SU-DHL-6 (cell line): Measurements from ENCODE around the gene CAP2.

ENCODE experiments used
- H2AFZ ChIP-seq: fragments of 200-600 bp; sonication (generic); 2 replicates; pipeline ENCODE4 v1.6.1; 2014; ENCODE audit warnings: low read depth, mild to moderate bottlenecking, moderate library complexity, mixed read lengths, antibody characterized with exemption, low read length; ENCODE audit not compliant: severe bottlenecking
- H3F3A ChIP-seq: fragments of 200-600 bp; shearing (Covaris generic); 2 replicates; pipeline ENCODE4 v1.6.0; 2016; ENCODE audit warnings: antibody characterized with exemption, mild to moderate bottlenecking; ENCODE audit not compliant: insufficient read depth
- H3K27ac ChIP-seq: fragments of 200-600 bp; sonication (generic); 2 replicates; pipeline ENCODE4 v1.5.1; 2016; ENCODE audit warnings: low read depth, mild to moderate bottlenecking, low read length, moderate library complexity, mixed read lengths
- H3K27me3 ChIP-seq: fragments of 200-600 bp; sonication (generic), shearing (Covaris generic); 2 replicates; pipeline ENCODE4 v1.6.0; 2014; ENCODE audit warnings: mild to moderate bottlenecking, low read length
- H3K36me3 ChIP-seq: fragments of 200-600 bp; sonication (generic); 2 replicates; pipeline ENCODE4 v1.6.1; 2014; ENCODE audit warnings: mild to moderate bottlenecking, low read length, mixed read lengths
- H3K4me2 ChIP-seq: fragments of 300-600, 200-600 bp; shearing (Covaris generic), sonication (generic); 2 replicates; pipeline ENCODE4 v1.6.0; 2014; ENCODE audit warnings: low read length, low read depth, mild to moderate bottlenecking; ENCODE audit not compliant: poor library complexity, severe bottlenecking
- H3K4me3 ChIP-seq: fragments of 200-600 bp; sonication (generic); 2 replicates; pipeline ENCODE4 v1.5.1; 2014; ENCODE audit warnings: antibody characterized with exemption, low read length, mild to moderate bottlenecking, mixed read lengths; ENCODE audit not compliant: insufficient read depth, poor library complexity, severe bottlenecking
- H3K79me2 ChIP-seq: fragments of 200-600 bp; sonication (generic); 2 replicates; pipeline ENCODE4 v1.6.1; 2014; ENCODE audit warnings: mild to moderate bottlenecking, low read length, moderate library complexity; ENCODE audit not compliant: insufficient read depth
- H3K9ac ChIP-seq: fragments of 200-600 bp; sonication (generic); 2 replicates; pipeline ENCODE4 v1.7.0; 2014; ENCODE audit warnings: mild to moderate bottlenecking, low read length
- H3K9me2 ChIP-seq: fragments of 200-600 bp; sonication (generic); replicated peaks from 2 replicates; pipeline ENCODE4 v1.6.1; 2014; ENCODE audit warnings: low read length; ENCODE audit not compliant: insufficient read depth
- H3K9me3 ChIP-seq: fragments of 200-600 bp; sonication (generic); 2 replicates; pipeline ENCODE4 v1.6.1; 2014; ENCODE audit warnings: low read length, mixed read lengths; ENCODE audit not compliant: insufficient read depth
- H4K20me1 ChIP-seq: fragments of 200-600 bp; sonication (generic); 2 replicates; pipeline ENCODE4 v1.6.1; 2014; ENCODE audit warnings: low read depth, mild to moderate bottlenecking, antibody characterized with exemption, low read length, moderate library complexity, mixed read lengths
- CTCF ChIP-seq: fragments of 200-600 bp; sonication (generic); IDR thresholded peaks from one replicate; pipeline ENCODE4 v1.5.1; 2017; ENCODE audit warnings: antibody characterized with exemption, mild to moderate bottlenecking, low read length, moderate library complexity; ENCODE audit not compliant: insufficient read depth, poor library complexity, severe bottlenecking
- EZH2phosphoT487 ChIP-seq: fragments of 200-600 bp; sonication (generic), shearing (Covaris generic); conservative IDR thresholded peaks from 2 replicates; pipeline ENCODE4 v1.6.1; 2018; ENCODE audit warnings: mild to moderate bottlenecking, antibody characterized with exemption, low read length, moderate library complexity, mixed read lengths

Gene CAP2

GRCh38 chr6:17385660-17386059 lies 7.7 kb upstream of the CAP2 start:
- Histone ChIP-seq H3K27me3 (no peaks in the 10 kb centered on the region), H3K4me3 (no peak overlapping the region), H4K20me1 (no peaks in the 10 kb centered on the region), H3K79me2 (no peaks in the 10 kb centered on the region), H2AFZ (no peak overlapping the region), H3K9ac (no peak overlapping the region), H3K9me2 (no peaks in the 10 kb centered on the region), H3K9me3 (no peaks in the 10 kb centered on the region), H3K36me3 (no peaks in the 10 kb centered on the region), H3K4me2 (no peak overlapping the region), H3F3A (no peaks in the 10 kb centered on the region), H3K27ac (no peak overlapping the region)
- TF ChIP-seq EZH2phosphoT487 (no peak), CTCF (no peak)

- Histone ChIP-seq H3K36me3 (no peaks in the 10 kb centered on the region), H3K4me2 (no peak overlapping the region), H3K9me2 (no peaks in the 10 kb centered on the region), H3F3A (no peaks in the 10 kb centered on the region), H3K4me3 (no peak overlapping the region), H4K20me1 (no peaks in the 10 kb centered on the region), H2AFZ (no peak overlapping the region), H3K79me2 (no peaks in the 10 kb centered on the region), H3K9ac (no peak overlapping the region), H3K27me3 (0 out of 2 replicates have a peak, but pooled peaks cover 6% of the 10 kb centered on the region), H3K9me3 (no peaks in the 10 kb centered on the region), H3K27ac (no peak overlapping the region)
- TF ChIP-seq CTCF (no peak), EZH2phosphoT487 (no peak)
Observed at GRCh38 chr6:17388365-17388764, 5.0 kb upstream of the CAP2 start.

GRCh38 chr6:17389274-17389847 lies 4.0 kb upstream of the CAP2 start:
- TF ChIP-seq CTCF = no peak
- no peak for TF ChIP-seq EZH2phosphoT487
- H3K9ac ChIP-seq = no peak overlapping the region
- no peaks in the 10 kb centered on the region for H3K36me3 ChIP-seq
- H2AFZ ChIP-seq = no peak overlapping the region
- no peak overlapping the region for H3K4me3 ChIP-seq
- H3K9me3 ChIP-seq = no peaks in the 10 kb centered on the region
- H3K27me3 ChIP-seq = 0 out of 2 replicates have a peak, but pooled peaks cover 6% of the 10 kb centered on the region
- H3K79me2 ChIP-seq = no peaks in the 10 kb centered on the region
- no peak overlapping the region for H3K27ac ChIP-seq
- H3K4me2 ChIP-seq = no peak overlapping the region
- H4K20me1 ChIP-seq = no peaks in the 10 kb centered on the region
- H3F3A ChIP-seq = no peaks in the 10 kb centered on the region
- no peaks in the 10 kb centered on the region for H3K9me2 ChIP-seq
